ENCODE data around the gene CORT. TPM values are rescaled to one million over a fixed set of nuclear protein-coding genes. Genes with fewer than 3 reads are reported as not detected.

Gene CORT
- total RNA-seq, 1 donor from 2014 or later = 0.40 TPM

GRCh38 chr1:10498231-10498630 is 48.4 kb downstream of the CORT start:
- peaks cover 50% of the 10 kb centered on the region for H3K4me1 Mint-ChIP-seq

More at GRCh38 chr1:10498231-10498630, 48.4 kb downstream of the CORT start:
- Mint-ChIP-seq H3K27ac (peak overlapping the region; percentile 79), H3K27me3 (no peaks in the 10 kb centered on the region), H3K9me3 (no peaks in the 10 kb centered on the region), H3K4me3 (peak overlapping the region; percentile 8), H3K36me3 (ENCODE audit: low read depth) (peaks cover 10% of the 10 kb centered on the region)
- no peak for DNase-seq
- intact Hi-C loops (cut with micrococcal nuclease) = loop anchor here (5.0 to 10.0 kb wide), 4 partner anchors 194 to 514 kb away; partner anchors contain the start of genes KIF1B and TARDBP

Other genes starting within 250 kb of the CORT start
- 17.8 and 19.3 TPM in 2 replicates for gene KIF1B, start 239.5 kb upstream of the CORT start, total RNA-seq
- gene PGD, start 51.0 kb upstream of the CORT start, total RNA-seq = 142 and 144 TPM in 2 replicates
- 18.8 and 25.1 TPM in 2 replicates for gene CENPS, start 19.6 kb upstream of the CORT start, total RNA-seq
- gene DFFA, start 22.5 kb downstream of the CORT start, total RNA-seq = 57.4 and 58.2 TPM in 2 replicates
- gene PEX14, start 24.9 kb downstream of the CORT start, total RNA-seq = 20.7 and 21.6 TPM in 2 replicates

Measured in activated CD4-positive, alpha-beta T cell treated with anti-CD3 and anti-CD28 coated beads, Interleukin-2, amount 10 ng/mL, durations not matched to agents 24 days and 14 days (primary cell).